K562 (cell line): ENCODE data around the gene DDHD1. TPM values are rescaled to one million over a fixed set of nuclear protein-coding genes. Genes with fewer than 3 reads are reported as not detected.

Experiments
- ATAC-seq: fragments of 200-7000 bp; cut with Tn5 transposase; 3 replicates; pipeline ENCODE4 v1.9.1; 2020; ENCODE audit warnings: moderate library complexity
- BruUV-seq: library from RNA; stranded (reverse); fragments of 400-500 nt; replicated peaks from 2 replicates; lab custom pipeline; 2021; lab: Mats Ljungman, UMichigan
- CTCF ChIA-PET: fragments of 300-600 bp; formaldehyde crosslinking; extraction: SDS; loops from one replicate; lab custom pipeline; 2021; ENCODE audit warnings: low intra/inter-chr PET ratio; lab: Yijun Ruan, JAX
- POLR2A ChIA-PET: fragments of 300-600, 350-650 bp; sonication (Branson Sonifier 250); formaldehyde crosslinking; extraction: SDS; loops from one replicate; lab custom pipeline; 2021; ENCODE audit warnings: antibody characterized with exemption, inconsistent platforms; lab: Yijun Ruan, JAX
- DNase-seq, 4 experiments: peaks; one replicate each; pipeline versions ENCODE4 v3.0.0 to v3.0.0-alpha.2; 2011 to 2018; ENCODE audit warnings: low spot score in 3 of 4, mixed read lengths in 3 of 4; ENCODE audit errors: extremely low read depth in 1 of 4
- FAIRE-seq: peaks from 2 replicates; lab custom pipeline; 2011; peaks lifted over from hg19 to GRCh38; lab: Jason Lieb, UNC
- H2AFZ ChIP-seq: 2 replicates; pipeline ENCODE4 v1.6.0; 2011; ENCODE audit warnings: low read depth, low read length, control low read depth, inconsistent platforms
- H3K27ac ChIP-seq: fragments of 200-600 bp; 3 replicates; pipeline ENCODE4 v1.8.0; 2011; ENCODE audit warnings: low read depth, mild to moderate bottlenecking, control low read depth, inconsistent platforms, low read length, moderate library complexity, mixed read lengths; ENCODE audit errors: extremely low read depth
- H3K27me3 ChIP-seq, 2 experiments: fragments of 300-600 bp in 1 of 2; 2 replicates in 1 of 2; 3 replicates in 1 of 2; pipeline versions ENCODE4 v1.6.0 to v1.8.0; 2011; ENCODE audit warnings: inconsistent platforms in 2 of 2, low read length in 2 of 2, mild to moderate bottlenecking in 1 of 2, mixed read lengths in 1 of 2, moderate library complexity in 1 of 2; ENCODE audit not compliant: control insufficient read depth in 2 of 2, insufficient read depth in 2 of 2
- H3K36me3 ChIP-seq: fragments of 300-600 bp; 3 replicates; pipeline ENCODE4 v1.8.0; 2011; ENCODE audit warnings: mild to moderate bottlenecking, low read length, inconsistent platforms; ENCODE audit not compliant: control insufficient read depth, insufficient read depth
- H3K4me1 ChIP-seq, 2 experiments: fragments of 200-600 bp in 1 of 2; replicated peaks in 1 of 2; 2 replicates in 1 of 2; 3 replicates in 1 of 2; pipeline versions ENCODE4 v1.5.1 to v1.8.0; 2011; ENCODE audit warnings: inconsistent platforms in 2 of 2, low read length in 2 of 2, mild to moderate bottlenecking in 1 of 2, mixed read lengths in 1 of 2, moderate library complexity in 1 of 2; ENCODE audit not compliant: control insufficient read depth in 2 of 2, insufficient read depth in 2 of 2
- H3K4me2 ChIP-seq: 2 replicates; pipeline ENCODE4 v1.6.1; 2011; ENCODE audit warnings: low read length, control low read depth, inconsistent platforms, mixed read lengths; ENCODE audit not compliant: insufficient read depth
- H3K4me3 ChIP-seq: fragments of 200-600 bp; sonication (generic), shearing (Covaris generic); 2 replicates; pipeline ENCODE4 v1.5.1; 2016; ENCODE audit warnings: control low read depth, inconsistent platforms
- H3K79me2 ChIP-seq: fragments of 200-600 bp; 3 replicates; pipeline ENCODE4 v1.8.0; 2011; ENCODE audit warnings: low read length, inconsistent platforms; ENCODE audit not compliant: control insufficient read depth, insufficient read depth
- H3K9ac ChIP-seq, 2 experiments: 2 replicates each; pipeline versions ENCODE4 v1.6.0 to v1.6.1; 2011; ENCODE audit warnings: low read depth in 2 of 2, low read length in 2 of 2, control low read depth in 1 of 2, inconsistent platforms in 1 of 2, mild to moderate bottlenecking in 1 of 2, mixed read lengths in 1 of 2; ENCODE audit not compliant: insufficient read depth in 1 of 2
- H3K9me1 ChIP-seq: one replicate; pipeline ENCODE4 v1.6.0; 2011; ENCODE audit warnings: inconsistent platforms, mild to moderate bottlenecking, low read length, moderate library complexity; ENCODE audit not compliant: control insufficient read depth, insufficient read depth
- H3K9me3 ChIP-seq: replicated peaks from 2 replicates; pipeline ENCODE4 v1.5.1; 2011; ENCODE audit warnings: low read depth, low read length, inconsistent platforms; ENCODE audit not compliant: control insufficient read depth, insufficient read depth
- H4K20me1 ChIP-seq: replicated peaks from 2 replicates; pipeline ENCODE4 v1.6.1; 2011; ENCODE audit warnings: low read length, inconsistent platforms, mixed read lengths; ENCODE audit not compliant: control insufficient read depth, insufficient read depth
- CHD4 ChIP-seq: fragments of 200-600 bp; sonication (generic); IDR thresholded peaks from 3 replicates; pipeline ENCODE4 v1.6.1; 2012; ENCODE audit warnings: low read depth, mild to moderate bottlenecking, mixed read lengths, low read length, inconsistent platforms; ENCODE audit not compliant: insufficient read depth, insufficient replicate concordance, poor library complexity, severe bottlenecking
- CTBP1 ChIP-seq: fragments of 450-650 bp; IDR thresholded peaks from 2 replicates; pipeline ENCODE4 v1.6.1; 2016; ENCODE audit warnings: borderline replicate concordance
- ELF2 ChIP-seq: fragments of 250-450 bp; sonication (Bioruptor Pico); IDR thresholded peaks from 2 replicates; pipeline ENCODE4 v1.5.0; 2021; ENCODE audit warnings: mild to moderate bottlenecking
- KDM2B ChIP-seq: fragments of 250-450 bp; sonication (Bioruptor Pico); IDR thresholded peaks from 2 replicates; pipeline ENCODE4 v1.8.0; 2021; ENCODE audit warnings: mild to moderate bottlenecking, moderate library complexity
- NCOR1 ChIP-seq: fragments of 450-650 bp; IDR thresholded peaks from 2 replicates; pipeline ENCODE4 v1.6.1; 2016; ENCODE audit warnings: mild to moderate bottlenecking, moderate library complexity
- NELFE ChIP-seq: IDR thresholded peaks from 2 replicates; pipeline ENCODE4 v1.6.1; 2011; ENCODE audit warnings: mild to moderate bottlenecking; ENCODE audit not compliant: insufficient read depth, insufficient read length
- PTBP1 ChIP-seq: fragments of 200-400 bp; formaldehyde crosslinking; IDR thresholded peaks from 2 replicates; pipeline ENCODE4 v1.6.1; 2017; ENCODE audit warnings: low read depth, low read length
- RAD21 ChIP-seq, 2 experiments: fragments of 250-450 bp in 1 of 2; fragments of 450-650 bp in 1 of 2; sonication (Bioruptor Pico) in 1 of 2; formaldehyde crosslinking in 1 of 2; IDR thresholded peaks in 1 of 2; conservative IDR thresholded peaks in 1 of 2; 2 replicates each; pipeline versions ENCODE4 v1.4.0 to v1.8.0; 2020 to 2022; ENCODE audit warnings: mild to moderate bottlenecking in 2 of 2, moderate library complexity in 1 of 2
- SOX6 ChIP-seq: fragments of 450-650 bp; IDR thresholded peaks from 2 replicates; pipeline ENCODE4 v1.6.1; 2014; ENCODE audit warnings: mild to moderate bottlenecking
- TCF7L2 ChIP-seq: fragments of 150-350 bp; IDR thresholded peaks from 2 replicates; pipeline ENCODE4 v1.6.1; 2016; ENCODE audit warnings: low read depth, mild to moderate bottlenecking, low read length, moderate library complexity
- TCFL5 ChIP-seq: fragments of 250-450 bp; sonication (Bioruptor Pico); conservative IDR thresholded peaks from 2 replicates; pipeline ENCODE4 v1.6.1; 2021; ENCODE audit warnings: mild to moderate bottlenecking, moderate library complexity, matching md5 sums
- ZBTB17 ChIP-seq: fragments of 450-650 bp; formaldehyde crosslinking; IDR thresholded peaks from 2 replicates; pipeline ENCODE4 v1.4.0; 2020; ENCODE audit warnings: mild to moderate bottlenecking
- ZNF282 ChIP-seq: sonication (generic); formaldehyde crosslinking; IDR thresholded peaks from 2 replicates; pipeline ENCODE4 v1.8.1; 2023; ENCODE audit warnings: missing genetic modification reagents
- ZNF445 ChIP-seq: fragments of 250-450 bp; sonication (Bioruptor Pico); IDR thresholded peaks from 2 replicates; pipeline ENCODE4 v1.4.0; 2020; ENCODE audit warnings: low read depth, mild to moderate bottlenecking, moderate library complexity
- WGBS: fragments of 100-300 bp; shearing (Covaris generic); methylation state at CpG from one replicate; pipeline ENCODE4 v1.1.6; 2016; ENCODE audit warnings: low coverage, mixed read lengths; ENCODE audit not compliant: insufficient coverage; ENCODE audit errors: missing lambda C conversion rate; 5-methylcytosine and 5-hydroxymethylcytosine counted together
- in situ Hi-C: fragments of 300-500 bp; cut with MboI; formaldehyde crosslinking; loops from 4 replicates; pipeline ENCODE4 v1.15.0; 2018; ENCODE audit warnings: inconsistent platforms, mixed read lengths
- intact Hi-C: fragments of 100-400 bp; cut with micrococcal nuclease; formaldehyde crosslinking; loops from 2 replicates; pipeline ENCODE4 v1.14.2; 2022
- polyA plus RNA-seq, 8 experiments: library from polyadenylated mRNA; depleted of rRNA in 4 of 8; stranded (reverse) in 5 of 8; unstranded in 3 of 8; fragments of >200 nt; fragmentation: Nextera tagmentation in 2 of 8; fragmentation: Illumina TruSeq in 1 of 8; extraction: Ambion mirVana in 2 of 8; extraction: Trizol in 1 of 8; gene quantifications; 2 replicates each; pipeline versions ENCODE4 v1.2.1 to v1.2.3, GENCODE V29; 2011 to 2014; ENCODE audit warnings: inconsistent platforms in 1 of 8, missing spikeins in 1 of 8
- total RNA-seq, 7 experiments: library from RNA; depleted of rRNA in 6 of 7; stranded (reverse); fragments of >200 nt in 6 of 7; fragmentation: Illumina TruSeq in 2 of 7; extraction: Trizol in 2 of 7; gene quantifications; 2 replicates each; pipeline versions ENCODE4 v1.2.1 to v1.2.3, GENCODE V29; 2011 to 2021; ENCODE audit warnings: low replicate concordance in 1 of 7
- TF ChIP-seq, protein P1 (sequence below): IDR thresholded peaks from 3 replicates; pipeline ENCODE4 v1.6.1; 2011; ENCODE audit warnings: borderline replicate concordance, mild to moderate bottlenecking, moderate library complexity; ENCODE audit not compliant: insufficient read length; ENCODE audit errors: extremely low read depth
- TF ChIP-seq, protein P2 (sequence below): fragments of 450-650 bp; formaldehyde crosslinking; IDR thresholded peaks from 2 replicates; pipeline ENCODE4 v1.4.0; 2020; ENCODE audit warnings: mild to moderate bottlenecking, moderate library complexity

Gene DDHD1
- total and polyA plus RNA-seq, 9 of the 15 experiments (the other 6 are each of a cell fraction or from before 2014, with no cell fraction given) = 1.2 to 12.3 (median 5.0) TPM

DNA sequence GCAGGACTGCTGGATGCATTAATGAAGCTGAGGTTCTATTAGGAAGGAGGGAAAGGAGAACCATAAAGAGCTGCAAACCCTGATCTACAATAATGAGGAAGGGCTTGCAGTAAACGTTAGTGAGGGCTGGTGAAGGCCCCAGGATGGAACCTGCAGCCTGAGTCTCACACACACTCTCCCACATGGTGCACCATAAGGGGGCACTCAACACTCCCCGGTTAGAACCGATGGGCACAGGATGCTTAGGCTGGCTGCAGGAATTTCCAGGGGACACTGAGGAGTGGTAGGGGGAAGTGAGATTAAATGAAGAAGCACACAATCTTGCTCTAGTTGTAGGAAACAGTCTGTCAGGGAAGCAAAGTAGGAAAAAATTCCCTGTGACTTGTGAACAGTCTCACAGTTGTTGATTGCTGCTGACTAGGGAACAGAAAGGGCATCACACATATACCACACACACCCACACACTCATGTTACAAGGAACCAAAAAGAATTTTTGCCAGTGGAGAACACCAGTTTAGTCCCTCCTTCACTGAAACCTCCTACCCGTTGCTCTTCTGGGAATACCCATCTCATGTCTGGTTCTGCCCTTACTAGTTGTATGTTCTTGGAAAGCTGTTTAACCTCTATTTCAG is 146.1 kb downstream of the DDHD1 start:
- no peak for ATAC-seq
- no peak overlapping the region for H3K27ac ChIP-seq
- H4K20me1 ChIP-seq = no peaks in the 10 kb centered on the region
- no TSS peak for BruUV-seq
- TF ChIP-seq CHD4 (no peak), SOX6 (no peak), NCOR1 (no peak), RAD21 (CRISPR knock-in tag; conservative IDR thresholded peaks at IDR 0.05 in 1 of 2, IDR thresholded peaks at IDR 0.05 in 1 of 2) (no peak), ZNF282 (CRISPR knock-in tag) (no peak), PTBP1 (no peak), KDM2B (no peak), TCF7L2 (no peak), TCFL5 (CRISPR knock-in tag) (no peak), NELFE (no peak), CTBP1 (no peak), ZNF445 (no peak), ELF2 (CRISPR knock-in tag) (no peak), ZBTB17 (CRISPR knock-in tag) (no peak)
- TF ChIP-seq, protein P1, sequence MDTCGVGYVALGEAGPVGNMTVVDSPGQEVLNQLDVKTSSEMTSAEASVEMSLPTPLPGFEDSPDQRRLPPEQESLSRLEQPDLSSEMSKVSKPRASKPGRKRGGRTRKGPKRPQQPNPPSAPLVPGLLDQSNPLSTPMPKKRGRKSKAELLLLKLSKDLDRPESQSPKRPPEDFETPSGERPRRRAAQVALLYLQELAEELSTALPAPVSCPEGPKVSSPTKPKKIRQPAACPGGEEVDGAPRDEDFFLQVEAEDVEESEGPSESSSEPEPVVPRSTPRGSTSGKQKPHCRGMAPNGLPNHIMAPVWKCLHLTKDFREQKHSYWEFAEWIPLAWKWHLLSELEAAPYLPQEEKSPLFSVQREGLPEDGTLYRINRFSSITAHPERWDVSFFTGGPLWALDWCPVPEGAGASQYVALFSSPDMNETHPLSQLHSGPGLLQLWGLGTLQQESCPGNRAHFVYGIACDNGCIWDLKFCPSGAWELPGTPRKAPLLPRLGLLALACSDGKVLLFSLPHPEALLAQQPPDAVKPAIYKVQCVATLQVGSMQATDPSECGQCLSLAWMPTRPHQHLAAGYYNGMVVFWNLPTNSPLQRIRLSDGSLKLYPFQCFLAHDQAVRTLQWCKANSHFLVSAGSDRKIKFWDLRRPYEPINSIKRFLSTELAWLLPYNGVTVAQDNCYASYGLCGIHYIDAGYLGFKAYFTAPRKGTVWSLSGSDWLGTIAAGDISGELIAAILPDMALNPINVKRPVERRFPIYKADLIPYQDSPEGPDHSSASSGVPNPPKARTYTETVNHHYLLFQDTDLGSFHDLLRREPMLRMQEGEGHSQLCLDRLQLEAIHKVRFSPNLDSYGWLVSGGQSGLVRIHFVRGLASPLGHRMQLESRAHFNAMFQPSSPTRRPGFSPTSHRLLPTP = no peak
- TF ChIP-seq, protein P2, sequence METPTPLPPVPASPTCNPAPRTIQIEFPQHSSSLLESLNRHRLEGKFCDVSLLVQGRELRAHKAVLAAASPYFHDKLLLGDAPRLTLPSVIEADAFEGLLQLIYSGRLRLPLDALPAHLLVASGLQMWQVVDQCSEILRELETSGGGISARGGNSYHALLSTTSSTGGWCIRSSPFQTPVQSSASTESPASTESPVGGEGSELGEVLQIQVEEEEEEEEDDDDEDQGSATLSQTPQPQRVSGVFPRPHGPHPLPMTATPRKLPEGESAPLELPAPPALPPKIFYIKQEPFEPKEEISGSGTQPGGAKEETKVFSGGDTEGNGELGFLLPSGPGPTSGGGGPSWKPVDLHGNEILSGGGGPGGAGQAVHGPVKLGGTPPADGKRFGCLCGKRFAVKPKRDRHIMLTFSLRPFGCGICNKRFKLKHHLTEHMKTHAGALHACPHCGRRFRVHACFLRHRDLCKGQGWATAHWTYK = no peak
- ChIA-PET POLR2A (no interaction called here), CTCF (no interaction called here)
- H3K4me2 ChIP-seq = no peak overlapping the region
- in situ Hi-C loops = no loop called here
- WGBS = 0% methylated on average over 4 of the region's 4 CpGs
- H3K27me3 ChIP-seq = no peaks in the 10 kb centered on the region
- H3K4me3 ChIP-seq = no peak overlapping the region
- intact Hi-C loops = no loop called here
- no peak for FAIRE-seq
- H3K36me3 ChIP-seq = no peaks in the 10 kb centered on the region
- no peak overlapping the region for H3K9ac ChIP-seq
- no peak overlapping the region for H2AFZ ChIP-seq
- H3K9me1 ChIP-seq = no peaks in the 10 kb centered on the region
- H3K9me3 ChIP-seq = no peaks in the 10 kb centered on the region
- H3K79me2 ChIP-seq = no peaks in the 10 kb centered on the region
- no peak for DNase-seq
- peaks cover 0 to 7% of the 10 kb centered on the region in 2 experiments; a peak in 2 of 5 replicates for H3K4me1 ChIP-seq
